ENCODE measurements around the gene CD247.

DNA sequence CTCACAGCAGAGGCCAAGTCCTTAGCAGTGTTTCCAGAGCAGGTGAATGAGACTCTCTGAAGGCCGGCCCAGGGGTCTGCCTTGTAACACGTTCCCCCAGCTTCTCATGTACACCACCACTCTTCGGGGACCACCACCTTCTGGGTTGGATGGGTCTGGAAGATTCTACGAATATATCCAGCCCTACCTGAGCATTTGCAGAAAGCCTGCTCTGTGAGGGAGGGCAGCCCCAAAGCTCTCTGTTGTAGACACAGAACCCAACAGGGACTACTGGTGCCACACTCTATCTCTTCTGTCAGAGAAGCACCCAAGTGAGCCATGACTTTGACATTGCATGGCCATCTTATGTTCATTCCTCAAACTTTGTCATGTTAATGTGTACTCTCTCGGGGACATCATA is 61.8 kb downstream of the CD247 start:
- TF ChIP-seq, protein P1, sequence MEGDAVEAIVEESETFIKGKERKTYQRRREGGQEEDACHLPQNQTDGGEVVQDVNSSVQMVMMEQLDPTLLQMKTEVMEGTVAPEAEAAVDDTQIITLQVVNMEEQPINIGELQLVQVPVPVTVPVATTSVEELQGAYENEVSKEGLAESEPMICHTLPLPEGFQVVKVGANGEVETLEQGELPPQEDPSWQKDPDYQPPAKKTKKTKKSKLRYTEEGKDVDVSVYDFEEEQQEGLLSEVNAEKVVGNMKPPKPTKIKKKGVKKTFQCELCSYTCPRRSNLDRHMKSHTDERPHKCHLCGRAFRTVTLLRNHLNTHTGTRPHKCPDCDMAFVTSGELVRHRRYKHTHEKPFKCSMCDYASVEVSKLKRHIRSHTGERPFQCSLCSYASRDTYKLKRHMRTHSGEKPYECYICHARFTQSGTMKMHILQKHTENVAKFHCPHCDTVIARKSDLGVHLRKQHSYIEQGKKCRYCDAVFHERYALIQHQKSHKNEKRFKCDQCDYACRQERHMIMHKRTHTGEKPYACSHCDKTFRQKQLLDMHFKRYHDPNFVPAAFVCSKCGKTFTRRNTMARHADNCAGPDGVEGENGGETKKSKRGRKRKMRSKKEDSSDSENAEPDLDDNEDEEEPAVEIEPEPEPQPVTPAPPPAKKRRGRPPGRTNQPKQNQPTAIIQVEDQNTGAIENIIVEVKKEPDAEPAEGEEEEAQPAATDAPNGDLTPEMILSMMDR (IDR thresholded peaks at IDR 0.05; ENCODE audit: poor library complexity): no peak
- TF ChIP-seq EZH2 (IDR thresholded peaks at IDR 0.05; ENCODE audit: borderline replicate concordance): no peak
- no peak for TF ChIP-seq EZH2phosphoT487 (IDR thresholded peaks at IDR 0.05; ENCODE audit: low read depth, severe bottlenecking, unreplicated experiment)
